MV-4-11 (cell line): ENCODE data around the gene MAN2B1.
"Not testable (repeated sequence)": the region's sequence is repeated elsewhere in the genome, so short reads cannot be mapped to it uniquely, and the experiment has no call there.

Experiments
- DNase-seq: peaks from one replicate; lab custom pipeline; 2025; lab: John Stamatoyannopoulos, UW

Gene MAN2B1

GRCh38 chr19:12657966-12658365 is 8.6 kb downstream of the MAN2B1 start:
- DNase-seq = no peak

DNA sequence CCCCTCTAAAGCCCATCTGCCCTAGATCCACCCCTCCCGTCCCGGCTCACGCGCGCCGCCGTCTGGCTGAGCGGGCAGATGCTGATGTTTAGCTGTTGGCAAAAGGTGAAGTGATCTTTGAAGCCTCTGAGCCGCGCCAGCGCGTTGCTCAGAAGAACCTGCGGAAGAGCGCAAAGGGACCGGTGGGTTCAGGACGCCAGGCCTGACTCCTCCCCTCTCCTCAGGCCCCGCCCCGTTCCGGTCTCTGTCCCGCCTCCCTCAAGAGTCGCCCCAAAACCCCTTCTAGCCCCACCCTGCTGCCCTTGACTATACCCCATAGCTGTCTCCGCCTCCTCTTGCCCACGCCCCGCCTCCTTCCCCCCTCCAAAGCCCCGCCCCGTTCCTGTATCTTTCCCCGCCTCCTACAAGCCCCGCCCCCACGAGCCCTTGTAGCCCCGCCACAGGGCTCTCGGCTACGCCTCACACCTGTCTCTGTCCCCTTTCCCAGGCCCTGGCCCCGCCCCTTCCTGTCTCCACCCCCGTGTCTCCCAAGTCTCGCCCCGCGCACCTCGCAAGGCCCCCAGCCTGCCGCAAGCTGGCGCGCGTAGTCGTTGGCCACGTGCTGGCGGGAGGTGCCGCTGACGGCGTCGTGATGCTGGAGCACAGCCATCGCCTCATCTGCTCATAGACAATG is 9.5 kb downstream of the MAN2B1 start:
- no peak for DNase-seq

GRCh38 chr19:12655546-12655945 is 11.0 kb downstream of the MAN2B1 start:
- no peak for DNase-seq

DNA sequence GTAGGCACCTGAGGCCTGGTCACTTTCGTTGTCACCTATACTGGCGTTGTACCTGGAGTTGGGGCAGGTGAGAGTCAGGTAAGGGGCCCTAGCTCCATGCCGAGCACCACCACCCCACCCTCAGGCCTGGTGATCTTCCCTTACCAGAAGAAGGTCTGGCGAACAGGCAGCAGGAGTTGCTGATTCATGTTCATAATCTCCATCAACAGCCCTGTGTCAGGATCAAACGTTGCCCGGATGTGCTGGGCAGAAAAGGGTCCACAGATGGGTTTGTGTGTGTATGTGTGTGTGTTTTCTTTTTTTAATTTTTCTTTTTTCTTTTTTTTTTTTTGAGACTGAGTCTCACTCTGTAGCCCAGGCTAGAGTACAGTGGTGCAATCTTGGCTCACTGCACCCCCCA is 14.3 kb downstream of the MAN2B1 start:
- DNase-seq = no peak

DNA sequence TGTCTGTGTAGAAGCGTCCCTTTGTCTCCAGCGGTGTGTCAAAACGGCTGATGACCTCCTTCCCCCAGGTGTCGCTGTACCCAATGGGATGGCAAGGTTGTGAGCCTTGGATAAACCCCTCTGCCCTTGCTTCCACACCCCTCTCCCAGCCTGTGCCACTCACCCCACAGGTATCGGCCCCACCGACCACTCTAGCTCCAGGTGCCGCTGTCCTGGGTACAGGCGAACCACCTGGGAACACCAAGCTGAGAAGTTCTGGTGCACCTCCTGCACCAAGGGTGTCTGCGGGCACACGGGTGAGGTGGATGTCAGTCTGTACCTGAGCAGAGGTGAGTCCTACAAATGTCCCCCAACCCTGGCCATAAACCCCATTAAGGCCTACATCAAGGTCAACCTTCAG is 16.6 kb downstream of the MAN2B1 start:
- DNase-seq = no peak

DNA sequence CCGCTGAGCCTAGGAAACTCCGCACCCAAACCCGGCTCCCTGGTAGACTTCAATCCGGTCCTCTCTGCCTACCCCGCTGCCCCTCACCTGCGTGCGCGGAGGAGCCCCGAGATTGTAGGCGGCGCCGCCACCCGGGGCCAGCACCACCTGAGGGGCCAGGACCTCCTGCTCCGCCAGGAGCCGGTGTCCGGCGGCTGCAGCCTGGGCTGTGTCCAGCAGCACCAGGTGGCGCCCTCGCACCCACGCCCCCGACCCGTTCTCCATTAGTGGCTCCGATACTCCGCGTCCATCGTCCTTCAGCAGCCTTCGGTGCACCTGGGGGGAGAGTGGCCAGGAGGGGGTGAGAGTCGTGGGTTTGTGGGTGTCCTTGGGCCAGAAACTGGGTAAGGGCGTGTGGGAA is 18.5 kb downstream of the MAN2B1 start:
- DNase-seq = no peak

- DNase-seq = no peak
These were observed 19.0 kb downstream of the MAN2B1 start for GRCh38 chr19:12647490-12648071.

DNA sequence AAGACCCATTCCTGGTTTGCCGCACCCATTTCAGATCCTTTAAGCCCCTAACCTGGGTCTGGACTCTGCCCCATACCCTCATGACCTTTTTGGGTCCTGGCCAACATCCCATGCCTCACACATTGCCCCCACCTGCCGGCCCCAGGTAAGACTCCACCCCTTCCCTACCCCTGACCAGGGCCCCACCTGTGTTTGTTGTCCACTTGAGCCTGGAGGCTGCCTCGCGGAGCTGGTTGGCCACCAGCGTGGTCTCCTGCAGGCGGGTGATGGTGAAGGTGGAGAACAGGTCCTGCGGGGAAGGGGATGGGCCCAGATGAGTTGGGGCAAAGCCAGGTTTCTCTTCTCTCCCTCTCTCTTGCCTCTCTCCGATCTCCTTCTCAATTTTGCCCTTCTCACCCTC is 19.5 kb downstream of the MAN2B1 start:
- no peak for DNase-seq

DNA sequence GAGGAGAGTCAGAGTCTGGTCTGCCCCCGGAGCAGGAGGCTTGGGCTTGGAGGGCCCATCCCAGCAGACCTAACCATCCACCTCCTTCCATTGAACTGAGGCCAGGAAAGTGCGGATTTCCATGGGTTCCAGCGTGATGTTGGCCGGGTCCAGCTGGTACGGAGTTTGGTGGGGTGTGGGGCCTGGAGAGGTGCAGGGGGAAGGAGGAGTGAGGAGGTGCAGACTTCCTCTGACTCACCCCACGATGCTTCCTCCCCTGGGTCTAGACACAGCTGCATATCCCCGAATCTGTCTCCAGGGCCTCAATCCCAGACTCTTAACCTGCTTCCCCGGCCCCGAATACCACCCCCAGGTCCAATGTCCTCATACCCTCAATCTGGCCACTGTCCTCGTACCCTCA is 20.0 kb downstream of the MAN2B1 start:
- DNase-seq = no peak

DNA sequence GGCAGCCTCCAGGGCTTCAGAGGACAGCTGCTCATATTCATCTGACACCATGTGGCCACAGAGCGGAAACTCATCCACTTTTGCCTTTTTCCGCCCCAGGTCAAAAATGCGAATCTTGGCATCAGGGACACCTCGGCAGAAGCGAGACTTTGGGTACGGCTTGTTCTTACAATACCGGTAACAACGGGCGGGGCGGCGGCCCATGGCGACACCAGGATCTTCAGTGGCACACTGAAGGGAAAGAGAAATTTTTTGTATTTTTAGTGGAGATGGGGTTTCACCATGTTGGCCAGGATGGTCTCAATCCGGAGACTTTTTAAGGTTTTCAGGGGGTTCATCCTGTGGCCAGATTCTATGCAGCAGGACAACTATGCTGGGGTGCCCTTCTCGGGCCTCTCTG is 22.8 kb downstream of the MAN2B1 start:
- not testable (repeated sequence) for DNase-seq

GRCh38 chr19:12642506-12642905 is 24.0 kb downstream of the MAN2B1 start:
- DNase-seq = no peak

DNA sequence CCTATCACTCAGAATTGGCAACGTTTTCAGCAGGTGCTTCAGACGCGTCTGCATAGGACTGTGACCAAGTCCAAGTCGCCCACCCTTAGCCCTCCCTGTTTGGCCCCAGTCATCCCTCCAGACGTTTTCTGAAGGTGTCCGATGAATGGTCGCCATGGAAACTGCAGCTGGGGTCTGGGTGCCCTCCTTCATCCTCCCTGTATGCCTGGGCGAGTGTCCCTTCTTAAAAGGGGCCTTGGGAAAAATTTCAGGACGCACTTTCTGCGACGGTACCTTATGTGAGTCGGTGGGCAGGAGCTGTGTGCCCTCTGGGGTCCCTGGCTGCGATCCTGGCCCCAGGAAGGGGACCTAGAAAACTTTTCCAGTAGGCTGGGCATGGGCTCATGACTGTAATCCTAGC is 25.1 kb downstream of the MAN2B1 start:
- no peak for DNase-seq

- DNase-seq = peak; percentile 84
These were observed 26.5 kb downstream of the MAN2B1 start for GRCh38 chr19:12639901-12640613.

- DNase-seq = no peak
These were observed 27.8 kb downstream of the MAN2B1 start for GRCh38 chr19:12638611-12639182.

- no peak for DNase-seq
These were observed 29.9 kb downstream of the MAN2B1 start for GRCh38 chr19:12636631-12637030.

DNA sequence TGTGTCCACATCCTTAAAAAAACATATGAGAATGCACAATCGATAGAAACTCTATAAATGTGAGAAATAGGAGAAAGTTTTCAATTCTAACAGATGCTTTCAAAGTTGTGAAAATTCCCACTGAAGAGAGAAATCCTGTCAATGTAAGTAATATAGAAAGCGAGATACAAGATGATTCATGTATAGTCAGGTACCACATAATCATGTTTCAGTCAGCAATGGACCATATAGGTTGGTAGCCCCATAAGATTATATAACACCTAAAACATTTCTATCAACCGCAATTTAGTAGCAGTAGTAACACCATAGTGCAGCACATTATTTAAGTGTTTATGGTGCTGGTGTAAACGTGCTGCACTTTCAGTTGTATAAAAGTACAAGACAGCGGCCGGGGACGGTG is 37.3 kb downstream of the MAN2B1 start:
- no peak for DNase-seq

- DNase-seq = peak; percentile 40
These were observed 38.2 kb downstream of the MAN2B1 start for GRCh38 chr19:12628040-12629022.

- DNase-seq = no peak
These were observed 39.6 kb downstream of the MAN2B1 start for GRCh38 chr19:12626958-12627357.

GRCh38 chr19:12623361-12624031 is 43.0 kb downstream of the MAN2B1 start:
- no peak for DNase-seq

DNA sequence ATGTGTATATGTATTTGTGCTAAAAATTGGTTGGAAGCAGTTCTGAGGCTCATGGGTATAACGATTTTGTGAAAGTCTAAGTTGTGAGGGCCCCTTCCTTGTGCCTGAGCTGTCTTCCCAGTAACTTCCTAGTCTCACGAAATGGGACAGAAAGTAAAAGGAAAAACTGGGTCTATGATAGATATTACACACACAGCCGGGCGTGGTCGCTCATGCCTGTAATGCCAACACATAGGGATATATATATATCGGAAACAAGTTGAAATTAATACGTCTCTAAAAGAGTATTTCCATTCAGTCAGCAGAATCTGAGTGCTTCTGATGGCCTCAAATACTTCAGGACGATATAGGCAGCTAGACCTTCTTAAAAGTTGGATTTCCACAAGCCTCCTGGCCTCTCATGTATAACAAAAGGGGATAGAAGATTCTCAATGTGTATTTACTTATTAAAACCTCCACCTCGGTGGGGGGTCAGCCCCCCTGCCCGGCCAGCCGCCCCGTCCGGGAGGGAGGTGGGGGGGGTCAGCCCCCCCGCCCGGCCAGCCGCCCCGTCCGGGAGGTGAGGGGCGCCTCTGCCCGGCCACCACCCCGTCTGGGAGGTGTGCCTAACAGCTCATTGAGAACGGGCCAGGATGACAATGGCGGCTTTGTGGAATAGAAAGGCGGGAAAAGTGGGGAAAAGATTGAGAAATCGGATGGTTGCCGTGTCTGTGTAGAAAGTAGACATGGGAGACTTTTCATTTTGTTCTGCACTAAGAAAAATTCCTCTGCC is 45.1 kb downstream of the MAN2B1 start:
- DNase-seq = not testable (repeated sequence)

DNA sequence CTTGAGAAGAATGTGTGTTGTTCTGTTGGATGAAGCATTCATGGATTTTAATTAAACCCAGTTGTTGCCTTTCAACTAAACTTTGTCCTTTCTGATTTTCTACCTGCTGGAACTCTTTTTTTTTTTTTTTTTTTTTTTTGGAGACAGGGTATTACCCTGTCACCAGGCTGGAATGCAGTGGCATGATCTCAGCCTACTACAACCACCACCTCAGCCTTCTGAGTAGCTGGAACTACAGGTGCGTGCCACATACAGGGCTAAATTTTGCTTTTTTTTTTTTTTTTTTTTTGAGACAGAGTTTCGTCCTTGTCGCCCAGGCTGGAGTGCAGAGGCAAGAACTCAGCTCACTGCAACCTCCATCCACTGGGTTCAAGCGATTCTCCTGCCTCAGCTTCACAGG is 48.9 kb downstream of the MAN2B1 start:
- no peak for DNase-seq
